SH-SY5Y (cell line): Measurements from ENCODE around the gene FAM234A.

Experiments used
- GATA2 ChIP-seq: IDR thresholded peaks from 2 replicates; pipeline ENCODE4 v1.6.1; 2011; ENCODE audit warnings: mild to moderate bottlenecking, low read depth, low read length
- GATA3 ChIP-seq: IDR thresholded peaks from 2 replicates; pipeline ENCODE4 v1.6.1; 2011; ENCODE audit warnings: low read depth, mild to moderate bottlenecking, low read length, moderate library complexity

- TF ChIP-seq GATA2: no peak
- no peak for TF ChIP-seq GATA3
Measured at GRCh38 chr16:265002-265529, 30.4 kb downstream of the FAM234A start.
